SHP77 treated with DMSO at 0.1 percent for 48 hours (cell line): Measurements from ENCODE around the gene ZNF132.
"Not testable (repeated sequence)": the region's sequence is repeated elsewhere in the genome, so short reads cannot be mapped to it uniquely, and the experiment has no call there.

Experiments
- DNase-seq: peaks from one replicate; lab custom pipeline; 2025; lab: John Stamatoyannopoulos, UW

Gene ZNF132

DNA sequence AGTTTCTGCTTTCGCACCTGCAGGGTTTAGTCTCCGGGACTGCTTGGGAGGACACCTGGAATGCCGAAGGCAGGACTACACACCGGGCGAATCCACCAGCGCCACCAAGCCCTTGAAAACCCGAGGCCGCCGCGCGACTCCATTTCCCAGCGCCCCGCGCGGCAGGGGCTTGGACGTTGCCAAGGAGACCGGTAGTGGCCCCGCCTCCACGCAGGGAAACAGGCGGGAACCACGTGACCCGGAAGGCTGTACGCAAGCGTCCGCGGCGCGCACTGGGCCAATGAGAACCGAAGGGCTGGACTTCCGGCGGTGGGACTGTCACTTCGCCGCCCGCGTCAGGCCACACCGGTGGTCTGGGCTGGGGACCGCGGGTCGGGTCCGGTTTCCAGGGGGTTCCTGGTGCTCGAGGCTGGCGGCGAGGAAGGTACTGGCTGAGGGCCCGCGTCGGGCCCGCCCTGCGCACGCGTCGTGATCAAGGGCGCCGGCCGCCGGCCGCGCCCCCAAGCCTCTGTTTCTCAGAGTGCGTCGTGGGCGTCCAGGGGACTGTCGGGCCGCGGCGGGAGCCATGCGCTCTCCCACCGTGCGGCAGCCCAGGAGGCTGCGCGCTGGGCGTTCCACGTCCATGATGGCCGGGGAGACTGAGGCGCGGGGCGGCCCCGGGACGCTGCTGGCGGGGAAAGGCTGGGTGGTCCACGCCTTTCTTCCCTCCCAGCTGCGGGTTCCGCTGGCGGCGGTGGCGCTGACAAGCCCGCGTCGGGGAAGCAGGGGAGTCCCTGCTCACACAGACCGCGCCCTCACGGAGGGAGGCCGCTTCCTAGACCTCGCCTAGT, 27.0 kb upstream of the ZNF132 start, which contains the start of gene ZNF324:
ZNF324 (plus strand) TSS at position 321 of the 830 bp plus-strand sequence. CDS start 2,106 bp downstream, outside the sequence.
- DNase-seq = peak; percentile 91

DNA sequence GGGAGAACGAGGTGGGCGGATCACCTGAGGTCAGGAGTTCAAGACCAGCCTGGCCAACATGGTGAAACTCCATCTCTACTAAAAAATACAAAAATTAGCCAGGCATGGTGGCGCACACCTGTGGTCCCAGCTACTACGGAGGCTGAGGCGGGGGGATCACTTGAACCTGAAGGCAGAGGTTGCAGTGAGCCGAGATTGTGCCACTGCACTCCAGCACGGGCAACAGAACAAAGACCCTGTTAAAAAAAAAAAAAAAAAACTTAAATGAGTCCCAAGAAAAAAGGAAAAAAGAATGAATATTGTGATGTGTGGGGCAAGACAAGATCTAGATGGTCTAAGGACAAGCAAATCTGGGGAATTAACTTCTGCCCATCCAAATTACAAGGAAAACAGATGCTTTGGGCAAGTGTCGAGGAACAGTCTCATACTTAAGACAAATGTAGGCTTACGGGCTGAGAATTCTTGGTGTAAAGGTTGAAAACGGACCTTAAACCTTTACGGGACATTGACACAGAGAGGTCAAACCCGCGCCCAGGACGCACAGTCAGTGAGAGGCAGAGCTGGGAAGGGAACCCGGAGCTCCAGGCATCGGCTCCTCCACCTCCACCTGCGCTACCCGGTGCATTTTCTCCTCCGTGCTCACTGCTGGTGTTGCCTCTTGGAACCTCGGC, 26.3 kb upstream of the ZNF132 start:
- no peak for DNase-seq

DNA sequence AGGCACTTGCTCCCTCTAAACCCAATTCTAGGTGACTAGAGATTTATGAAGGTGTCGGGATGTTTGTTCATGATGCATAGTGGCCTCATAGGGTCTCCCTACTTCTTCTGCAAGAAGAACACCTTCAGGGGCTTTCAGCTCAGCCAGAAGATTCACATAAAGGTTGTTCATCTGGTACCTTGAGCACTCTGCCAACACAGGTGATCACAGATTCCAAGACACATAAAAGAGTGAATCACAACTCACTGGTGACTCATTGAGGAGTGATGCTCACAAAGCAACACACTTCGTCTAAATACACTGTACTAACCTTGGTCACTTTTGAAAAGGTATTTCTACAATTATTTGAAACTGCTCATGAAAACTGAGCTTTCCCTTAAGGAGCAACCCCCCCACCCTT, 20.1 kb upstream of the ZNF132 start:
- no peak for DNase-seq

DNA sequence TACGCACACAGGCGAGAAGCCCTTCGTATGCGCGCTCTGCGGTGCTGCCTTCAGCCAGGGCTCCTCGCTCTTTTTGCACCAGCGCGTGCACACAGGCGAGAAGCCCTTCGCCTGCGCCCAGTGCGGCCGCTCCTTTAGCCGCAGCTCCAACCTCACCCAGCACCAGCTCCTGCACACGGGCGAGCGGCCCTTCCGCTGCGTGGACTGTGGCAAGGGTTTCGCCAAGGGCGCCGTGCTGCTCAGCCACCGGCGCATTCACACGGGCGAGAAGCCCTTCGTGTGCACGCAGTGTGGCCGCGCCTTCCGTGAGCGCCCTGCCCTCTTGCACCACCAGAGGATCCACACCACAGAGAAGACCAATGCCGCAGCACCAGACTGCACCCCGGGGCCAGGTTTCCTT, 16.2 kb upstream of the ZNF132 start:
- DNase-seq = no peak

DNA sequence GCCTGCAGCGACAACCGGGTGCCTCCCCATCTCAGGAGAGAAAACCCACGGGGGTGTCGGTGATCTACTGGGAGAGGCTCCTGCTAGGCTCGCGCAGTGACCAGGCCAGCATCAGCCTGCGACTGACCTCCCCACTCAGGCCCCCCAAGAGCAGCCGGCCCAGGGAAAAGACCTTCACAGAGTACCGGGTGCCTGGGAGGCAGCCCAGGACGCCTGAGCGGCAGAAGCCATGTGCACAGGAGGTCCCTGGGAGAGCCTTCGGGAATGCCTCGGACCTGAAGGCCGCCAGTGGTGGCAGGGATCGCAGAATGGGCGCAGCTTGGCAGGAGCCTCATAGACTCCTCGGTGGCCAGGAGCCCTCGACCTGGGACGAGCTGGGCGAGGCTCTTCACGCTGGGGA, 15.4 kb upstream of the ZNF132 start:
- DNase-seq = no peak

DNA sequence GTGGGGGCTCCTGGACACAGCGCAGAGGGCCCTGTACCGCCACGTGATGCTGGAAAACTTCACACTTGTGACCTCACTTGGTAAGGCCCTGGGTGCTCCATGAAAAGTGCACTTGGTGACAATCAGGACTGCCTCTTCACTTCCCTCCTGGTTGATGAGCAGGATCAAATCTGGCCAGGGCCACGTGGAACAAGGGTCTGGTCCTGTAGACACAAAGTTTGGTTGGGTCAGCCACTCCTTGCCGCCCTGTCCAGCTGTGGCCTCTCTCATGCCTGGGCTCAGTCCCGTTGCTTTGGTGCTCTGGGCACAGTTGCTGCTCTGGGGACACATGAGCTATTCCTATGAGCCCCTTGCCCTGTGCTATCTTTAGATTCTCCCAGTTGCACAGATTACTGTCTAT, 13.8 kb upstream of the ZNF132 start:
- DNase-seq = no peak

DNA sequence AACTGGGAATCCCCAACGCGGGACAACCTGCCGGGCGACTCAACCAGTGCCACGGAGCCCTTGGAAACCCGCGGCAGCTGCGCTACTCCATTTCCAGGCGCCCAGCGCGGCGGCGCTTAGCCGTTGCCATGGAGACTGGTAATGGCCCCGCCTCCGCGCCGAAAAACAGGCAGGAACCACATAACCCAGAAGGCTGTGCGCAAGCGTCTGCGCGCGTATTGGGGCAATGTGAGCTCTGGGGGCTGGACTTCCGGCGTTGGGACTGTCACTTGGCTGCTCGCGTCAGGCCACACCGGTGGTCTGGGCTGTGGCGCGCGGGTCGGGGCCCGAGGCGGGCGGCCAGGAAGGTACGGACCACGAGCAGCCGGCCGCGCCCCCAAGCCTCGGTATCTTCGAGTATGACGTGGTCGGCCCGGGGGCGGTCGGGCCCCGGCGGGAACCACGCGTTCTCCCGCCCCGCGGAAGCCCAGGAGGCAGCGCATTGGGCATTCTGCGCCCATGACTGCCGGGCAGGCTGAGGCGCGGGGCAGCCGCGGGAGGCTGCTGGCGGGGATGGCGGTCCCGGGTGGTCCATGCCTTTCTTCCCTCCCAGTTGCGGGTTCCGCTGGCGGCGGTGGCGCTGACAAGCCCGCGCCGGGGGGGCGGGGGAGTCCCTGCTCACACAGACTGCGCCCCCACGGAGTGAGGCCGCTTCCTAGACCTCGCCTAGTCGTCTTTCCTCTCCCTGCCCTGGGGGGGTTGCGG, 11.6 kb upstream of the ZNF132 start, which contains the start of gene ZNF324B:
ZNF324B (plus strand) TSS at position 265 of the 744 bp plus-strand sequence. CDS start 2,080 bp downstream, outside the sequence.
- peak; percentile 89 for DNase-seq

DNA sequence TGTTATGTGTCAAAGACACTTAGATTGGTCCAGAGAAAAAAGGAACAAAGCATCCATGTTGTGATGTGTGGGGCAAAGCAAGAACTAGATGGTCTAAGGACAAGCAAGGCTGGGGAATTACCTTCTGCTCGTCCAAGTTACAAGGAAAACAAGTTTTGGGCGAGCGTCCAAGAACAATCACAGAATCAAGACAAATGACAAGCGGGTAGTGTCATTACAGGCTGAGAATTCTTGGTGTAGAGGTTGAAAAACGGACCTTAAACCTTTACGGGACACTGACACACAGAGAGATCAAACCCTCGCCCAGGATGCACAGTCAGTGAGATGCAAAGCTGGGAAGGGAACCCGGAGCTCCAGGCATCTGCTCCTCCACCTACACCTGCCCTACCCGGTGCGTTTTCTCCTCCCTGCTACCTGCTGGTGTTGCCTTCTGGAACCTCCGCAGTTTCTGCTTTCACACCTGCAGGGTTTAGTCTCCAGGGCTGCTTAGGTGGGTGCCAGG, 11.0 kb upstream of the ZNF132 start:
- DNase-seq = peak; percentile 66

DNA sequence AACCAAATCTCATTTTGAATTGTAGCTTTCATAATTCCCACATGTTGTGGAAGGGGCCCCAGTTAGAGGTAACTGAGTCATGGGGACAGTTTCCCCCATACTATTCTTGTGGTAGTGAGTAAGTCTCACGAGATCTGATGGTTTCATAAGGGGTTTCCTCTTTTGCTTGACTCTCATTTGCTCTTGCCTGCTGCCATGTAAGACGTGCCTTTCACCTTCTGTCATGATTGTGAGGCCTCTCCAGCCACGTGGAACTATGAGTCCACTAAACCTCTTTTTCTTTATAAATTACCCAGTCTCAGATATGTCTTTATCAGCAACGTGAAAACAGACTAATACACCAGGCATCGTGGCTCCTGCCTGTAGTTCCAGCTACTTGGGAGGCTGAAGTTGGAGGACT, 10.0 kb upstream of the ZNF132 start:
- not testable (repeated sequence) for DNase-seq

DNA sequence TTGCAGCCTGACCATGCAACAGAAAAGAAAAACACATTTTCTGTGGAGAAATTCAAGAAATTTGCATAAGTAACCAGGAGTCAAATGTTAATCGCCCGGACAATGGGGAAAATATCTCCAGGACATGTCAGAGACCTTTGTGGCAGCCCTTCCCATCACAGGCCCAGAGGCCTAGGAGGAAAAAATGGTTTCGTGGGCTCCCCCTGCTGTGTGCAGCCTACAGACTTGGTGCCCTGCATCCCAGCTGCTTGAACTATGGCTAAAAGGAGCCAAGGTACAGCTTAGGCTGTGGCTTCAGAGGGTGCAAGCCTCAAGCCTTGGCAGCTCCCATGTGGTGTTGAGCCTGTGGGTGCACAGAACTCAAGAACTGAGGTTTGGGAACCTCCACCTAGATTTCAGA, 8.9 kb upstream of the ZNF132 start:
- not testable (repeated sequence) for DNase-seq

DNA sequence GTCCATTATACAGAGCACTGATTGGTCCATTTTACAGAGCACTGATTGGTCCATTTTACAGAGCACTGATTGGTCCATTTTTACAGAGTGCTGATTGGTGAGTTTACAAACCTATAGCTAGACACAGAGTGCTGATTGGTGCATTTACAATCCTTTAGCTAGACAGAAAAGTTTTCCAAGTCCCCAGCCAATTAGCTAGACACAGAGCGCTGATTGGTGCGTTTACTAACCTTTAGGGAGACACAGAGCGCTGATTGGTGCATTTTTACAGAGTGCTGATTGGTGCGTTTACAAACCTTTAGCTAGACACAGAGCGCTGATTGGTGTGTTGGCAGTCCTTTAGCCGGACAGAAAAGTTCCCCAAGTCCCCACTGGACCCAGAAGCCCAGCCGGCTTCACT, 3.0 kb upstream of the ZNF132 start:
- DNase-seq = not testable (repeated sequence)

DNA sequence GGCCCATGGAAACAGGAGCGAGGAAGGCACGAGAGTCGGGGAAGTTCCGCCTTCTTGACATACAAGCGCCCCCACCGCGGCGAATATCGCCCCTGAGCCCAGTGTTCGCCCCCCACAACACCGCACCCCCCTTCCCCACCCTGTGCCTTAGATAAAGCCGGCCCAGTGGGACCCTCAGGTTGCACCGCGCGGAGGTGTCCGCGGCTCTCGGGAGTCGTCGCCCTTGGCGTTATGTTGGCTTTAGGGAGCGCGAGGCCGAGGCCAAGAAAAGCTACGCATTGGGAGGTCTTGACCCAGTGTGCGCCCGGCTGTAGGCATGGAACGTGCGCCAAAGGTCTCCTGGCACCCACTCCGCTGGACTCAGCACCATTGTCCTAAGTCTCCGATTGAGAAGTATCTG, 603 bp upstream of the ZNF132 start:
- DNase-seq = no peak

DNA sequence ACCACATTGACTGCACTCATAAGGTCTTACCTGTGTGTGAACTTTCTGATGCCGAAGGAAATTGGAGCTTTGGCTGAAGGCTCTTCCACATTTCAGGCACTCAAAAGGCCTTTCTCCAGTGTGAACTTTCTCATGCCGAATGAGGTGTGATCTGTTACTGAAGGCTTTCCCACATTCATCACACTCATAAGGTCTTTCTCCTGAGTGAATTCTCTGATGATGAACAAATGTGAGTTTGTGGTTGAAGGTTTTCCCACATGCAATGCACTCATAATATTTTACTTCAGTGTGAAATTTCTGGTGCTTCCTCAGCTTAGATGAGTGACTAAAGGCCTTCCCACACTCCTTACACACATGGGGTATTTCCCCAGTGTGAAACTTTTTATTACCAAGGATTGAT, 5.7 kb downstream of the ZNF132 start:
- no peak for DNase-seq

DNA sequence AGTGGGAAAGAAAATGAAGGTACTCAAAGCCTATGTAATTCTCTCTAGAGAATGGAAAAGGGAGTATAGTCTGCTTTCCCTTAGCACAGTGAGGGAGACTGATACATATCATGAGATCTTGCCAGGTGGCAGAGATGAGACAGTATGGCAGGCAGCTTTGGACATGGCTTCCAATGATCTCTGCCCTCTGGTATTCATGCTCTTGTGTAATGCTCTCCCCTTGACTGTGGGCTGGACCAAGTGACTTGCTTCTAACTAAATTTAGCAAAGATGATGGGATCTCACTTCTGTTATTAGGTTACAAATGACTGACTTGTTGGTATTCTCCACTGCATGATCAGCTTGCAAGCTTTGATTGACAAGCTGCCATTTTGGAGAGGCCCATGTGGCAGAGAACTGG, 10.2 kb downstream of the ZNF132 start:
- no peak for DNase-seq

DNA sequence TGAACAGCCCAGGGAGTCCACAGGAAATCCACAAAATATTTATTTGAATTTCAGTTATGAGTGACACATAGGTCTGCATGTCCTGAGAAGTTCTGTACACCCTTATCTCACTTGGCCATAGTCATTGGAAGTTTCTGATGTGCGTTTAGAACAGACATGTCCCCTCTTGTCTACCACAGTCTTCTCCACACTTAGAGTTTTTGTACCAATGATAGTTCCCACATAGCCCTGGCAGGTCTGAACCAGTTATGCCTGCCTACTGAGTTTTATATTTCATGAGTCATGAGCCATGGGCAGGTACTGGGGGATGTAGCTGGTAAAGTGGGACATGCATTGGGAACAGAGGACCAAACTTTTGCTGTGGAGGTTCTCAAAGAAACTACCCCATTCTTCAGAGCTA, 11.3 kb downstream of the ZNF132 start:
- no peak for DNase-seq

DNA sequence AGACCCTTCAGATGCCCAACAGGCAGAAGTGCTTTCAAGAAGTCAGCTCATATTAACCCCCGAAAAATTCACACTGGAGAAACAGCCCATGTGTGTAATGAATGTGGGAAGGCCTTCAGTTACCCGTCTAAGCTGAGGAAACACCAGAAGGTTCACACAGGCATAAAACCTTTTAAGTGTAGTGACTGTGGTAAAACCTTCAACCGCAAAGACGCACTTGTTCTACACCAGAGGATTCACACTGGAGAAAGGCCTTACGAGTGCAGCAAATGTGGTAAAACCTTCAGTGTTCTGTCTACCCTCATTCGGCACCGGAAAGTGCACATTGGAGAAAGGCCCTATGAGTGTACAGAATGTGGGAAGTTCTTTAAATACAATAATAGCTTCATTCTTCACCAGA, 22.9 kb downstream of the ZNF132 start:
- no peak for DNase-seq

DNA sequence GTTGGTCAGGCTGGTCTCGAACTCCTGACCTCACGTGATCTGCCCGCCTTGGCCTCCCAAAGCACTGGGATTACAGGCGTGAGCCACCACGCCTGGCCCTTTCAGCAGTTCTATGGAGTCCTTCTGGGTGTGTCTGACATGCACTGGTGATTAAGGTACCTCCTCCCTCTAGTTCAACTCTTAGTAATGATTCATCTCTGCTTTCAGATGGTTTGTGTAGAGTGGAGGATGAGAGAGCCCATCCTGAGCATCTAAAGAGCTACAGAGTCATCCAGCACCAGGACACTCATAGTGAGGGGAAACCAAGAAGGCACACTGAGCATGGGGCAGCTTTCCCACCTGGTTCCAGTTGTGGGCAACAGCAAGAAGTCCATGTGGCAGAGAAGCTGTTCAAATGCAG, 23.3 kb downstream of the ZNF132 start:
- DNase-seq = no peak

DNA sequence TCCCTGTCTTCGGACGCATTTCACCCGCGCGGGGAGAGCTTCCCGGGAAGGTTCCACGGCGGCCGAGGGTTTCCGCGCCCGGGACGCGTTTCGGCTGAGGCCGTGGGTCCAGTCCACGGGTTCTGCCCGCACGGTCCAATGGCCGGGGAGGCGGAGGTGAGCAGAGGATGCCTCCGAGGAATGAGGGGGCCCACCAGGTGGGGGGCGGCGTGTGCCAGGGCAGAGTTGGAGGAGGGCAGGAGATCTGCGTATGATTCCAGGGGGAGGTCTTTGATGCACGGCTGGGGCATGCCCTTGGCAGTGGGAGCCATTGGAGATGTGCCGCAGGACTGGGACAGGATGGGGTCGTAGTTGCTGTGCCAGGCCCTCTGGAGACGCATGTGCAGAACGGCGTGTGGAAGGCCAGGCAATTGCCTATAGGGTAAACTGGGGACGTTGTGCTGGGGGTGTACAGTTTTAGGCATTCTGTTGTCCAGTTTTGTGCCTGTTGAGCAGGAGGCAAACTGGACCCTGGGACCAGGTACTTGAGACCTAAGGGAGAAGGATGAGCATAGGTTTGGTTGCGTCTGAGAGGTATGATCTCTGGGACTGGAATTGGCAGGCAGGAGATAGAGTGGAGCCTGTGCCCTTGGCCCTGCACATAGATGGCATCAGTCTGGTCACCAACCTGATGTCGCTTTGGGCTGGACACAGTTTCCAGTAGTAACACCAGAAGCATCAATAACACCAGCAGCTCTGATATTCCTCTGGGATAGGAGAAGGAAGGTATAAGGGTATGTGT, 30.8 kb downstream of the ZNF132 start:
- DNase-seq = no peak

DNA sequence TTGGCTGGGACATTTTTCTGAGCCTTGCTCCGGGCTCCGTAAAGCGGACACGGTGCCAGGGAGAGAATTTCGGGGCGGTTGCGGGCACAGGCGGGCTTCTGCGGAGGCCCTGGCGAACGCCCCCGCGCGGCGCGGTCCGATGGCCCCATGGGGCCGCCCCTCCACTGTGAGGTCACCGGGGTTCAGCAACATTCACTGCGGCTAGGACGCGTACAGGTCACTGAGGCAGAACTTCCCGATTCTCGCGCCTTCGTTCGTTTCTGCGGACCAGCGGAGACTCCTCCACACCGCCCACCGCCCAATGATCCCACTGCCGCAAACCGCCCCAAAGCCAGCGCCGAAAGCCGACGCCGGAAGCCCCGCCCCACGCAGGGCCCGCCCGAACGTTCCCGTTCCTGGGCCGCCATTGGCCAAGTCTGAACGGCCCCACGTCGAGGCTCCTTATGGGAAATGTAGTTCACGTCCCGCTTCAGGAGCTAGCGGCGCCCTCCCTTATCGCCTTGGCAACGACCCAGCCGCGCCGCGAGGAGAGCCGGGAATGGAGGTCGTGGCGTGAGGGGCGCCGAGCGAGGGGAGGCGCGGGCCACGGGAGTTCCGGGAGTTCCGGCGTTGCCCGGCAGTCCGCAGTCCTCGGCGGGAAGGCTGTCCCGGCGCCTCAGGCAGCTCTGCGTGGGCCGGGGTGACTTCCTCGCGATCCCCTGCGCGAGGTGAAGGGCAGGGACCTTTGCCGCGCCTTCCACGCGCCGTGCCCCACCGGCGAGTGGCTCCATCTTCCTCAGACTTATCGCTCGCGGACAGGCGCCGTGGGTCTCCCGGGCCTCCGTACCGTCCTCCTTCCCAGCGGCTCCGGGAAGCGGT, 31.6 kb downstream of the ZNF132 start, which contains the start of gene ZNF584:
ZNF584 (plus strand) TSS at position 498 of the 858 bp plus-strand sequence. CDS start 499 bp downstream, outside the sequence.
- DNase-seq = peak; percentile 93

DNA sequence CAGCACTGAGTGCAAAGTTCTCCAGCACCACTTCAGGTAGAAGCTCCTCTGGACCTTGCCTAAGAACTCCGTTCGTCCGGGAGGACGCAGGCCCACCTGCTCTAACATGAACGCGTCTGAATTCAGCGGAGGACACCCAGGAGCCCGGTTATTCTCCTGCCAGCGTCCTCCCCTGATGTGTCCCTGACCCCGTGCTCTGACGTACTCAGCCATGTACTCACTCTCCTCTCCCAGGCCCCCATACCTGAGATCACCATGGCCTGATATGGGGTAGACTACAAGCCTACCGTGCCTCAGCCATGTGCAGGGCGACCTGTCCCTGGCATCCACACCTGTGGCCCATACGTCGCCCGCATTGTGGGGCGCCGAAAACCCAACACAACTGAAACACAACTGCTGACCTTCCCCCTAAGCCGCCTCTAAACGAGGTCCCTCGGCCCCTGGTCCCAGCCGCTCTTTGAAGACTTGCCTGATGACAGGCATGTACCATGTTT, 32.2 kb downstream of the ZNF132 start:
- DNase-seq = no peak
